ENCODE results near the gene LMTK2.
"Not testable (repeated sequence)": the region's sequence is repeated elsewhere in the genome, so short reads cannot be mapped to it uniquely, and the experiment has no call there.

The LMTK2 gene

GRCh38 chr7:98217623-98218582, 111.2 kb downstream of the LMTK2 start:
- DNase-seq (ENCODE audit: low read depth) = peak; percentile 59

GRCh38 chr7:98219382-98219781, 112.7 kb downstream of the LMTK2 start:
- DNase-seq (ENCODE audit: low read depth) = not testable (repeated sequence)

DNA sequence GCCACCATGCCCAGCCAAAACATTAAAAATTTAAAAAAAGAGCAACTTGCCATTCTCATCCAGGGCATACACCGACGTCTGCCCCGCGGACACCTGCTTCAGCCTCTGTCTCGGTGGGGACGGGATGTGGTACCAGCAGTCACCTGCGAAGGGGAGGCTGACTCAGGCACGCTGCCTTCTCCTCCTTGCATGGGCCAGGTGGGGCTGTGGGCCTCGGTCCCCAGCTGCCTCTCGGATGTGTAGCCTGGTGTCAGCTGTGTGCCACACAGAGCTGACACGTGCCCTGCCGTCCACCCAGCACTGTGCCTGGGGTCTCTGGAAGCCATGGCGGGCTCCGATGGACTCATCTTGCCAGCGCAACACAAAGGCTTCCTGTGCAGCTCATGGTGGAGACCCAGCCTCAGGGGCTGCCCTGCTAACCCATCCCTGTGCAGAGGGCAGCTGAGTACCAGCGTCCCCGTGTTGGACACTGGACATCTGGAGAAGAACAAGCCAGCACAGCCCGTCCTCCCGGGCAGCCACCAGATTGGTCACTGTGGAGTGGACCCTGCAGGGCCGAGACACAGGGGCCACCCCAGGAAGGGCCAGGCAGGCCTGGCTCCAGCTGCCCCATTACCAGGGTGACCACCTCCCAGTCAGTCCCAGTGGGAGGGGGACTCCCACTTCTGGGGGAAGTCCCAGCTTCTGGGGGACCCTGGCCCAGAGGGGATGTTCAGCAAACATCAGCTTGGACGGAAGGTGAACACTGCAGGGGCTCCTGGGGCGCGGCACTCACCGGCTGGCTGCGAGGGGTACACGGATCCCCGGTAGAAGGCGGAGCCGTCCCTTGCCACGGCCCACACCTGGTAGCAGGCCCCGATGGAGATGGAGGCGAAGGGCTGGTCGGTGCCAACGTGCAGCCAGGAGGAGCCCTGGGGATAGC, 115.2 kb downstream of the LMTK2 start:
- DNase-seq (ENCODE audit: low read depth) = no peak

DNA sequence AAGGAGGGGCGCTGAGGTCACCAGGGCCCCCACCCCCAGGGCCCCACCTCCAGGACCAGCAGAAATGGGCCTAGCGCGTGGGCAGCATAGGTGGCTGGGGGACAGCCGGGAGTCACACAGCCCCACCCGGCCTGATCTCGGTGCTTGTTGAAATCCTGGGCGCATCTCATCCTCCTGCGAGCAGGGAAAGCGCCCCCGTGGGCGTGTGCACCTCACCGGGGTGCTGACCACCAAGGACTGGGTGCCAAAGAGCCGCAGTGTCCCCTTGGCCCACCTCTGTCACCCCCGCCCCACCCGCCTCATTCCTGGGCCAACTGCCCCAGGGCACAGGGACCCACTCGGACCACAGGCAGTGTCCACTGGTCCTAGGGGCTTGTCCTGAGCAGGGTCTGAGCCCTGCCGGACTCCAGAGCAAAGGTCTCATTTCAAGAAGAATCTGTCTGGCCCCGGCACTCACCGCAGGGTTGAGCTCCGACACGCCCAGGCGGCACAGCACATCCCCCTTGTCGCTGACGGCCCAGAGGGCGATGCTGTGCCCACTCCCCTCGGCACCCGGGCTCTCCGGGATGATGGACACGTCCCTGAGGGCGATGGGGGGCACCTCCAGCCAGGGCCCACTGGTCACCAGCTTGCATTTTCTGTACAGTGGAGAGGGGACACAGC, 116.0 kb downstream of the LMTK2 start:
- DNase-seq (ENCODE audit: low read depth) = no peak

- DNase-seq (ENCODE audit: low read depth) = no peak
Measured at GRCh38 chr7:98223351-98223897, 116.8 kb downstream of the LMTK2 start.

- no peak for DNase-seq (ENCODE audit: low read depth)
Measured at GRCh38 chr7:98223898-98224700, 117.4 kb downstream of the LMTK2 start.

GRCh38 chr7:98224701-98225181, 118.1 kb downstream of the LMTK2 start:
- DNase-seq (ENCODE audit: low read depth) = no peak

- DNase-seq (ENCODE audit: low read depth) = no peak
Measured at GRCh38 chr7:98225913-98226614, 119.4 kb downstream of the LMTK2 start.

DNA sequence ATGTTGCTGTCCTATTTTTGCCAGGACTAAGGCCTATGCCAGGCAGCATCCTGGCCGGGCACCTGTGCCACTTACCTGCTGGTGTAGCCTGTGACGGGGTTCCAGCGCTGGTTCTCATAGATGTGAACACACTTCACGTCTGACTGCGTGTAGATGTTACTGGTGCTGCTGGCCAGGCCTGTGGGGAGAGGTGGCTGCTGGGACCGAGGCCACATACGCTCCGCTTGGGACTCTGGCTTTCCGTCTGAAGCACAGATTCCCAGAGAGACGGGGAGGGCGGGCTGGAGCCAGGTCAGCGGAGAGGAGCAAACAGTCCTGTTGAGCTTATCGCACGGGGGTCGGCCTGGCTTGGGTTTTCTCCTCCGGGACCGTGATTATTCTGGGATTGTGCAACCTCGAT, 121.3 kb downstream of the LMTK2 start:
- DNase-seq (ENCODE audit: low read depth) = no peak

DNA sequence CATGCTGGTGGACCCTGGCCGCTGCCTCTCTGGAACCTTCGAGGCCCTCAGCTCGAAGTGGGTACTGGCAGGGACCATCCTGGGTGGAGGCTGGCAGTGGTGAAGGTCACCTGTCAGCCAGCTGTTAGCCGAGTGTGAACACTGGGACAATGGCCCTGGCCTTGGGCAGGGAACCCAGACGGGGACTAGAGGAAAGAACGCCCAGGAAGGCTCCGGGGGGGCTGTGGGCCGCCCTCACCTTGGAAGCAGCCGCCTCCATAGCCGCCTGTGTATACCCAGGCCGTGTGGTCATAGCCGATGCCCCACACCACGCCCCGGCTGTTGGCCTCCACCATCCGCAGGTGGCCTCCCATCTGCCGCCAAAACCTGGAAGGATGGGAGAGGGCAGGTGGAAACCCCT, 122.1 kb downstream of the LMTK2 start:
- no peak for DNase-seq (ENCODE audit: low read depth)

- DNase-seq (ENCODE audit: low read depth) = no peak
Measured at GRCh38 chr7:98229441-98229840, 122.8 kb downstream of the LMTK2 start.

GRCh38 chr7:98229991-98230745, 123.5 kb downstream of the LMTK2 start:
- DNase-seq (ENCODE audit: low read depth) = no peak

GRCh38 chr7:98230746-98231471, 124.2 kb downstream of the LMTK2 start:
- no peak for DNase-seq (ENCODE audit: low read depth)

DNA sequence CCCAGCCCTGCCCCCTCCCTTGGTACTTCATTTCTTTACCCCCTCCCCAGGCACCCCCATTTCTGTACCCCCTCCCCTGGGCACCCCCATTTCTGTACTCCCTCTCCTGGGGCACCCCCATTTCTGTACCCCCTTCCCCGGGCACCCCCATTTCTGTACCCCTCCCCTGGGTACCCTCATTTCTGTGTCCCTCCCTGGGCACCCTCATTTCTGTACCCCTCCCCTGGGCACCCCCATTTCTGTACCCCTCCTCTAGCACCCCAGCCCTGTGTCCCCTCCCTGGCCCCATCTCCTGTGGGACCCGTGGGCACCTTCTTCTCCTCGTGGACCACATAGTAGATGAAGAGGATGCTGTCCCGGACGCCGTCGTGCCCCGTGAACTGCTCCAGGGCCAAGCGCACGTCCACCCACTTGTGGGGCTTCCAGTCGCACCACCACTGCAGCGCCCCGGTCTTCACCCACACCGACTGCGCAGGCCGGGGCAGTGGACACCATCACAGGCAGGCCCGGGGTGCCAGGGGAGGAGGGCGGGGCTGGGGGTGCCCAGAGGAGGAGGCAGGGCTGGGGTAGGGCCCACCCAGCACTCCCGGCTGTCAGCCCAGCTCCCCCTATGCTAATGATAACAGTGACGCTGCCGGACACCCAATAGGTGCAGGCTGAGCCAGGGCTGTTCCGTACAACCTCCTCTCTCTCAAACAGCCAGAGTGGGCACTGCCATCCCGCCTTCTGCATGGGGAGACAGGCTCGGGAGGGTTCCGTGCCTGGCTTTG, 125.0 kb downstream of the LMTK2 start:
- DNase-seq (ENCODE audit: low read depth) = no peak

GRCh38 chr7:98232263-98232585, 125.6 kb downstream of the LMTK2 start:
- DNase-seq (ENCODE audit: low read depth) = no peak

DNA sequence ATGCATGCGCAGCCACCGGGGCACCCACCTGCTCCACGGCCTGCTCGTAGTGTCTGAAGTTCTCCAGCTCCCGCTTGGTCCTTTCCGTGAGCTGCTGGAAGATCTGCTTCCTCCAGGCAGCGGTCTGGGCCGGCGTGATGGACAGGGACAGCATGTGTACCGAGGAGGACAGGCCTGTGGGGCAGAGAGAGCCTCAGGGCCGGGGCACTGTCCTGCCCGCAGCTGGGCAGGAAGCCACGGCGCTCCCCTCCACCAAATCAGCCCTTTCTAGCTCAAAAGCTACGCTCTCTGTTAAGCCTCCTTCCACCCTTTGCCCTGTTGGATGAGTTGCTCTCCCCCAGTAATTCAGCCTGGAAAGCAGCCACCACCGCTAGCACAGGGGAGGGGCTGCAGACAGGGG, 126.1 kb downstream of the LMTK2 start:
- no peak for DNase-seq (ENCODE audit: low read depth)

- DNase-seq (ENCODE audit: low read depth) = no peak
Measured at GRCh38 chr7:98233219-98234070, 126.8 kb downstream of the LMTK2 start.
